SKM-1 (cell line): ENCODE measurements around the gene GALNT17.

Experiments used
- DNase-seq: peaks from one replicate; lab custom pipeline; 2025; ENCODE audit not compliant: unreplicated experiment; lab: John Stamatoyannopoulos, UW

Gene GALNT17

DNA sequence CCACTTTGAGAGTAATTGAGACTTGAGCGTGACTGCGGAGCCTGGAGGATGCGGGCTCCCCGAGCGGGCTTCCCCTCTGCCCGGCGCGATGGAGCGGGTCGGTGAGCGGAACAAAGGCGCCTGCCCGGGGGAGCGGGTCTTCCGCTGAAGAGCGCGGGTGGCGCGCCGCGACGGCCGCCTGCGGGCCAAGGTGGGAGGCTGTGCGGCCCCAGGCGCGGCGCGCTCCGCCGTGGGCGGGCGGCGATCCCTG is at the start of gene GALNT17:
Gene GALNT17 (plus strand): TSS at position 18 of the 250 bp plus-strand sequence.
- DNase-seq: no peak

DNA sequence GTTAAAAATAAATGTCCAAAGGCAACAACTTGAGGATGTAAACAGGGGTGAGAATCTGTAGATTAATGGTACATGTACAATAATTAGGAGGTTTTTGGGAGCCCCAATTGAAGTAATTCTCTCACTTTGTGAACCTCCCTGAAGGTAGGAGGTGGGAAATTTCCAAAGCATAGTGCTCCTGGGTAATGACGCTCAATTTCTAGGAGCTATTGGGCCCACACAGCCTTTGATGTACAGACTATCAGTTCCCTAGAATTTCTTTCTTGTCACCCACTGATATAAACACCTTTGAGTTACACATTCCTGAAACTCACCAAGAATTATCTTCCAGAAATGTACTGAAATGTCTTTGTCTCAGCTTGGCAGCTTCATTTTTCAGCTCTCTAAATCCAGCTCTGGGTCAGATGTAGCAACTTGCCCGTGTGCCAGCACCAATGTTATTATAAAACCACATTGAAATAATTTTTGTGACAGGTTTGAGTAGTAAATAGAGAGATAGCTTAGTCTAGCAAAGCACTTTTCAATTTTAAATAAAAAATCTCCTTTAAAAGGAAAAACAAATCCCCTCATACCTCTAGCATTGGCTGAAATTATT is 36.6 kb upstream of the GALNT17 start:
- DNase-seq: no peak

DNA sequence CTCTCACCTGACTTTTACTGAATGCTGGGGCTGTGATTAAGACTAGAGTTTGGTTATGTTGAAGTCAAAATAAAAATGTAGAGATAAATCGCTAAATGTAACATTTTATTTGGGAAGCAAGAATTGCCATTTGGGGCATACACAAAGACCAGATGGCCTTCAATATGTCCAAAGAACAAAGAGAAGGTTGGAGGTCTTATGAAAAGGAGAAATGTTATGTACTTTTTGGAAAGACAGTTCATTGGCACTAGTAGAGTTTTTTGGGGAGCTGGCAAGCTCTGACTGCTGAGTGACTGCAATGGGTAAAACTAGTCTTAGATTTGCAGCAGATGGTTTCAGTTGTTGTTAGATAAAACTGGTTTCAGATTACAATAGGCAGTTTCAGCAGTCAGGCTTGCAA is 35.6 kb upstream of the GALNT17 start:
- no peak for DNase-seq

DNA sequence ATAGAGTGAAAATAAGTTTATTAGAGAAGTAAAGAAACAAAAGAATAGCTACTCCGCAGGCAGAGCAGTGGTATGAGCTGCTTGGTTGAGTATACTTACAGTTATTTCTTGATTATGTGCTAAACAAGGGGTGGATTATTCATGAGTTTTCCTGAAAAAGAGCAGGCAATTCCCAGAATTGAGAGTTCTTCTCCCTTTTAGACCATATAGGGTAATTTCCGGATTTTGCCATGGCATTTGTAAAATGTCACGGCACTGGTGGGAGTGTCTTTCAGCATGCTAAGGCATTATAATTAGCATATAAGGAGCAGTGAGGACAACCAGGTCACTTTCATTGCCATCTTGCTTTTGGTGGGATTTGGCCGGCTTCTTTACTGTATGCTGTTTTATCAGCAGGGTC is 25.7 kb upstream of the GALNT17 start:
- DNase-seq: no peak

DNA sequence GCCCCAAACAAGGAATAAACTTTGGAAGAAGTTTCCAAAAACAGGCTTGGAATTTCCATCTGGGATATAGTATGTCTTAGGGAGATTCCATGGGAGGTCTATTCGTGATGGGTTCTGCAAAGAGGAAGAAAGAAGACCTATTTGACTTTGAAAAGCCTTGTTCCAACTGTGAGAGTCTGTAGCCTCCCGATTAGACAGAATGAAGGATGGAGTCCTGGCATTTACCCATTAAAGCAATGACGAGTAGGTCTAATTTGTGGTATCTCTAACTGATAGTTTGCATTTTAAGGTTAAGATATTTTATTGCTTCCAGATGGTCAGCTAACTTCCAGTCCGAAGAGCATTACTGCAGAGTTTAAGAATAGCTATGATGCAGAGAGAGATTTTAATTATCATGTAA is 19.5 kb upstream of the GALNT17 start:
- no peak for DNase-seq

- no peak for DNase-seq
These were observed 11.8 kb upstream of the GALNT17 start for GRCh38 chr7:71120096-71120495.

DNA sequence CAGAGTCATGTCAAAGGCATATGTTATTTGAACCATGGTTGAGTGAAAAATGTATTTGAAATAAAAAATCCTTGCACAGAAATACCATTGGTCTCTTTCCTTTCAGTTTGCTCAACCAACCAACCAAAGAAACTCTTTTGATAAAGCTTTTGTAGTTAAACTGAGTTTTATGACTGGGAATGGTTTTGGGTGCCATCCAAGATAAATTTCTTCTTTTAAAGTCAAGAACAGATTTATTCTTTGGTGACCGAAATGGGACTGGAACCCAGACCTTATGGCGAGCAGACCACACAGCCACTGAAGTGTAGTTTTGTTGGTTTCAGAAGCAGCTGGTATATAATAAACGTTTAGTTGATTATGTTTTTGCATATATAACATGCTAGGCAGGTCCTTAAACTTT is 2.8 kb upstream of the GALNT17 start:
- DNase-seq: no peak

- DNase-seq: no peak
These were observed 1.8 kb upstream of the GALNT17 start for GRCh38 chr7:71130031-71130679.

DNA sequence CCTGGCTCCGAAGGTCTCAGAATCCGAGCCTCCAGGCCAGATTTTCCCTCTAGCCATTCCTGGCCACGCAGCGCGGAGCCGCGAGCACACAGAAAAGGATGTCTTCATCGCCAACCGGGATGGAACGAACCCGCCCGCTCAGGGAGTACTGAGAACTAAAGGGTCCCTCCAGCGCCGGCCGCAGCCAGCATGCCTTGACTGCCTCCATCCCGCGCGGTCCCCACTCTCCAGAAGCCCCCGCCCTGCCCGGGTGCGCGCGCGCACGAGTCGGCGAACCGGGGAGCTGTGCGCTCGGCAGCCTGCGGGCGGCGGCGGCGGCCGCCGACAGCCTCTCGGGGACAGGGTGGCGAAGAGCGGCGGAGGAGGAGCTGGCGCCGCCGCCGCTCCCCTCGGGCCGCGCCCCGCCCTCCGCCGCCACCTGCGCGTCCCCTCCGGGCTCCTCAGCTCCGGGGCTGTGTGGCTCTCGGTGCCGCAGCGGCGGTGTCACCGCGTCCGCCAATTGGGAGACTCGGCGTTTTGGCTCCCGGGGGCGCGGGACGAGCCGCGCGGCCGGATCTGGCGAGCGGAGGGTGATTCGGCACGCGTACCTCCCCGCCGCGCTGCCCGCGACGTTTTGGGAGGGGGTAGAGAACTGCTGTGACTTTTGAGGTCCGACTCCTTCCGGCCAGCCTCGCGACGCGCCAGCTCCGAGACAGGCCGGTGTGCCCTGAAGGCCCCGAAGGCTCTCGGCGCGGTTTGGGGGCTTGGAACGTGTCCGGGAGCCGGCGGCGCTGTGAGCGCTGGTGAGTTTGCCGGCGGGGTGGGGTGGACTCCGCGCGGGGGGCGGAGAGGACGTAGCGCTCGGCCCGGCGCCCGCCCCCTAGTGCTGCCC is 453 bp upstream of the GALNT17 start:
- no peak for DNase-seq

DNA sequence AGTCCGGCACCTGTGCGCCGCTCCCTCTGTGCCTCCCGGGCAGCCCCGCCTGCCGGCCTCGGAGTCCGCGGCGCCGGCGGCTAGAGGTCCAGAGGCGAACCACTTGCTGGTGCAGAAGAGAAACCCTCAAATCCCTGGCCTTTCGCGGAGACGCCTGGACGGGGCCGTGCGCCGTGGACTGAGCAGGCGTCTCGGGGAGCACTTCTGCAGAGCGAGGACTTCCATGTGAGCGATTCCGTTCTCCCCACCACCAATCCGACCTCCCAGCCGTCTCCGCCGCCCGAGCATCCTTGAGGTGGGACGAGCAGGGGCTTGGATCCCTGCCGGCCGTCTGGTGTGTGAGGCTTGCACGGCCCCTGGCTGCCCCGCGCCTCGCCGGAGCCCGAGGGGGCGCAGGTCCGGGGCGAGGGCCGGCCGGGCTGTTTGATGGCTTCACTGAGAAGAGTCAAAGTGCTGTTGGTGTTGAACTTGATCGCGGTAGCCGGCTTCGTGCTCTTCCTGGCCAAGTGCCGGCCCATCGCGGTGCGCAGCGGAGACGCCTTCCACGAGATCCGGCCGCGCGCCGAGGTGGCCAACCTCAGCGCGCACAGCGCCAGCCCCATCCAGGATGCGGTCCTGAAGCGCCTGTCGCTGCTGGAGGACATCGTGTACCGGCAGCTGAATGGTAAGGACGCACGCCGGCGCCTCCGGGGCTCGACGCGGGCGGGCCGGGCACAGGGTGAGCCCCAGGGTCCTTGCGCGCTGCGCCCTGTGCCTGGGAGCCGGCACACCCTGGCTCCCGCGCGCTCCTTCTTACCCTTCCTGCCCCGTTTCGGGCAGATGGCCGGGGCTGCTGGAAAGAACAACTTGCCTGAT is 660 bp downstream of the GALNT17 start:
- DNase-seq: no peak

- DNase-seq: no peak
These were observed 1.3 kb downstream of the GALNT17 start for GRCh38 chr7:71133232-71133622.

DNA sequence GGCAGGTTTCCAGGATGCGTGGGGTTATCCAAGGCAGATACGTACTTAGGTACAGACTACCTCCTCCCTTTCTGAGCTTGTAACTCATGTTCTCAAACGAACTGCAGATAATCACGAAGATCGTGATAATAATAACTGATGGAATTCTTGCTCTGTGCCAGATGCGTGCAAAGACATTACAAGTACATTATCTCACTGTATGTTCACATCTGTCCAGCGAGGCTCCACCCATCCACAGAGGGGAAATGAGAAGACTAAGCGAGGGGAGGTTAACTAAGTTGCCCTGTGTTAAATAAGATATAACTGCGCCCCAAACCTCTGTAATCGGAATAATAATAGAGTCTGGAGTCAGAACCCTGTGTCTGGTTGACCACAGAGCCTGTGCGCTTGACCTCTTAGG is 1.9 kb downstream of the GALNT17 start:
- no peak for DNase-seq

DNA sequence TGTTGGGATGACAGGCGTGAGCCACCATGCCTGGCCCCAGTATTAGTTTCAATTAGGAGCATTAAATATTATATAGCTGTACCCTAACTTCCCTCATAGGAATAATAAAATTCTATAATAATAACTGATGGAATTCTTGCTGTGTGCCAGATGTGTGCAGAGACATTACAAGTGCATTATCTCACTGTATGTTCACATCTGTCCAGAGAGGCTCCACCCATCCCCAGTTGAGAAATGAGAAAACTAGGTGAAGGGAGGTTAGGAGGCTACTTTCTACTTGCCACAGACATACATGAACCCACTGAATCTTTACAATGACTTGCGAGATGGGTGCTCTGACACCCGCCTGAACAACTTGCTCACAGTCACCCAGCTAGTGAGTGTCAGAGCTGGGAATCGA is 3.2 kb downstream of the GALNT17 start:
- no peak for DNase-seq

- no peak for DNase-seq
These were observed 3.7 kb downstream of the GALNT17 start for GRCh38 chr7:71135663-71136062.

DNA sequence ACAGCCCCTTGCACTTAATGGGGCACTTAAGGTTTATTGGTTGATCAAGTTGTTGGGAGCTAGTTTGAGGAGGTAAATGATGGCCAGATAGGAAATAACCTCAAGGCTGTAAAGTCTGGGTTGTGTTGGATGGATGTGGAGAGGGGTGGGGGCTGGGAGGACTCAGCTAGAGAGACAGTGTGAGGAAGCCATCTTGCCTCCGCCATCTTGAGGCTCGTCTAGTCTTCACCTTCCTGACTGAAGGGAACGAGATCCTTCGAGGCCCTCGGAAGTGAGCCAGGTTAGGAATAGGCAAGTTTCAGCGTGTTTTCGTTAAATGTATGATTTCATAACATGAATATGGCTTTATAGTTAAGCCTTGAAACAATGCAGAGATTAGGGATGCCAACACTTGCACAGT is 5.5 kb downstream of the GALNT17 start:
- DNase-seq: no peak

DNA sequence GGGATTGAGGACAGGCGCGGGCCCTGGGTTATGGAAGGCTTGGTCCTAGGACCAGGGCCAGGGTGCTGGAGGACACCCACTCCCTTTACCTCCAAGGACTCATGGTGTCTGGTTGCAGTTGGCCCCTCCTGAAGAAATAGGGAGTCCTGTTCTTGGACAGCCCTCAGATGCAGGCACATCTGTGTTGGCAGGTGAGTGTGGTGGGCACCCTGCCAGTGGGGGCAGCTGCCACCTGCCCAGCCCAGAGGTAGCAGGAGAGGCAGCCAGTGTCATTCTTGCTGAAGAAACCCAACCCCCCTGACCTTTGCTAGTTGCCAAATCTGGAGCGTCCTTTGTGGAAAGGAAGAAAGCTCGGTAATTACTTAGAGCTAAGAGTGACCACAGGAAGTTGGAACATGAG is 8.3 kb downstream of the GALNT17 start:
- DNase-seq: no peak

DNA sequence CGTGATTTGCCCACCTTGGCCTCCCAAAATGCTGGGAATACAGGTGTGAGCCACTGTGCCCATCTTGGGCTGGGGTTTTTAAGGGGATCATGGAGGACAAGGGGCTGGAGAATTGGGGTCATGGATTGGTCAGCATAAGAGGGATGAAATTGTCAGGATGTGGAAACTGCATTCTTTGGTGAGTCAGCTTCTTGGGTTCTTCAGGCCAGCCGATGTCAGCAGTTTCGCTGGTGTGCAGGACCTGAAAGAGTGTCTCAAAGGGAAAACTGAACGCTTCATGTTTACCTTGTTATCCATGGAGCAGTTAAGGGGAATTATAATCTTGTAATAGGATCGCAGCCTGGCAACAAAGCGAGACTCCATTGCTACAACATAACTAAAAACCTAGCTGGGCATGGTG is 13.0 kb downstream of the GALNT17 start:
- no peak for DNase-seq

DNA sequence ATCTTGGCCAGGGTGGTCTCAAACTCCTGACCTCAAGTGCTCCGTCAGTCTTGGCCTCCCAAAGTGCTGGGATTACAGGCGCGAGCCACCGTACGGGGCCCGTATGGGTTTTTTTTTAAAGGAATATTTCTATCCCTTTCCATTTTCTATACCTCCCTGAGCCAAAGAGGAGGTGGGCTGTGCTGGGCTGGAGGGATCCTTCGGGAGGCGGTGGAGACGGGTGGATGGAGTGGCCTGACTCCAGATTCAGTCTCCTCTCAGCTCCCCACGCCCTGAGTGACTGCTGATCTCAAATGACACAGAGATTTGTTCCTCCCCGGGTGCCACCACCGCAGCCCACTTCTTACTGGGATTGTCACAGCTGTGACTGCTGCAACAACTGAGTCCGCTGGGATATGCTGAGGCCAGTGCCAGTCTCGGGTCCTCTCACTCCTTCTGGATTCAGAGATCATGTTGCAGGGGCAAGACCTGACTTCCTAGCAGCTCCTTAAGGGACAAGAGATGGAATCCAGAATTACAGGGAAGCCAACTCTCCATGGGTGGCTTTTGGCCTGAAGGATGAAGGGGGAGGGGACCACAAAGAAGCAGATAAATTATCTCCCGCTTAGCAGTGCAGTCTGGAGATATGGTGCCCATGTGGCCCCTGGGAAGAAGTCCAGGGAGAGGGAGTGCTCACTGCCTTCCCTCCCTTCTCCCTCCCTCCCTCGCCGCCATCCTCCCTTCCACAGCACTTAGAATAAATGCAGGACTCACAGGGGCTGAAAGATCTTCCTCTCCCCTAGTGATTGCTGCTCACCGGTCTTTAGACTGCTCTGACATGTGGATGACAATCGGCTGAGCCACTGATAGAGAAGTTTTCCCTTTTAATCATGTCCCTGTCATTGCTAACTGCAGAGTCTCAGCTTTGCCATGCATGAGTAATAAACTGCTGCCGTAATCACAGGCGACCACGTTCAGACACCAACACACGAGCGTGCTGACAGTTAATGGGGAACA is 14.3 kb downstream of the GALNT17 start:
- no peak for DNase-seq

DNA sequence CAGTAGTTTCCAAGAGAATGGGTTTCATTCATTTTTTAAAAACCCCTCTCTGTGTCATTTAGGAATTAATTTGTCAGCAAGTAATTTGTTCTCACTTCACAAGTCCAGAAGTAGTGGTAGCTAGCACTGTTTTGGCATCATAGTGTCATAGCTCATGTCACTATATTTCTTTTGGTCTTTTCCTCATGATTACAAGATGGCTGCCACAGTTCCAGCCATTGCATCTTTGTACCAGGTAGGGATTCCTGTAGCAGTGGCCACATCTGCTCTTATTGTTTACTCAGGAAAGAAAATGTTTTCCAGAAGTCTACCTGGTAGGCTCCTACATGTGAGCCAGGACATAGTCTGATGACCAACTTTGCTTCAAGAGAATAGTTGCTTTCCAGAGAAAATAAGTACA is 16.2 kb downstream of the GALNT17 start:
- DNase-seq: no peak

GRCh38 chr7:71155236-71155635 is 23.3 kb downstream of the GALNT17 start:
- no peak for DNase-seq
